ENCODE data around the gene CASK. TPM values are rescaled to one million over a fixed set of nuclear protein-coding genes. Genes with fewer than 3 reads are reported as not detected.

Gene CASK
- total RNA-seq, 1 donor from 2014 or later = 13.4 TPM

DNA sequence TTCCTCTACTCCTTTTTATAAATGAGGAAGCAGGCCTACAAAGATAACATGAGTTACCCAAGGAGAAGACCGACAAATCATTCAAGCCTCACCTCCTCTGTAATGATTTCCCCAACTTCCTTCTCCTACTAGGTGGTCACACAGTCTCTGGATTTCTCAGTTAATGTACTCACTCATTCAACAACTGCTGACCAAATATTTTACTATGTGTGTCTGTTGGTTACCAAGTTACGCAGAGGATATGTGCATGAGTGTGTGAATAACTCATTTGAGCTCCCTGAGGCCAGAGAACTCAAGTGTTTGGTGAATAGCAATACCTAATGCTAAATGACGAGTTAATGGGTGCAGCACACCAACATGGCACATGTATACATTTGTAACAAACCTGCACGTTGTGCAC lies 10.4 kb downstream of the CASK start:
- Histone ChIP-seq H3K27ac (replicated peaks) (no peak overlapping the region), H3K27me3 (ENCODE audit: low read depth) (no peaks in the 10 kb centered on the region), H3K4me3 (no peak overlapping the region), H3K9me3 (replicated peaks) (no peaks in the 10 kb centered on the region), H3K4me1 (peaks cover 7% of the 10 kb centered on the region), H3K36me3 (no peaks in the 10 kb centered on the region)
- TF ChIP-seq, protein P1, sequence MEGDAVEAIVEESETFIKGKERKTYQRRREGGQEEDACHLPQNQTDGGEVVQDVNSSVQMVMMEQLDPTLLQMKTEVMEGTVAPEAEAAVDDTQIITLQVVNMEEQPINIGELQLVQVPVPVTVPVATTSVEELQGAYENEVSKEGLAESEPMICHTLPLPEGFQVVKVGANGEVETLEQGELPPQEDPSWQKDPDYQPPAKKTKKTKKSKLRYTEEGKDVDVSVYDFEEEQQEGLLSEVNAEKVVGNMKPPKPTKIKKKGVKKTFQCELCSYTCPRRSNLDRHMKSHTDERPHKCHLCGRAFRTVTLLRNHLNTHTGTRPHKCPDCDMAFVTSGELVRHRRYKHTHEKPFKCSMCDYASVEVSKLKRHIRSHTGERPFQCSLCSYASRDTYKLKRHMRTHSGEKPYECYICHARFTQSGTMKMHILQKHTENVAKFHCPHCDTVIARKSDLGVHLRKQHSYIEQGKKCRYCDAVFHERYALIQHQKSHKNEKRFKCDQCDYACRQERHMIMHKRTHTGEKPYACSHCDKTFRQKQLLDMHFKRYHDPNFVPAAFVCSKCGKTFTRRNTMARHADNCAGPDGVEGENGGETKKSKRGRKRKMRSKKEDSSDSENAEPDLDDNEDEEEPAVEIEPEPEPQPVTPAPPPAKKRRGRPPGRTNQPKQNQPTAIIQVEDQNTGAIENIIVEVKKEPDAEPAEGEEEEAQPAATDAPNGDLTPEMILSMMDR (IDR thresholded peaks at IDR 0.05; ENCODE audit: borderline replicate concordance) = no peak
- no peak for DNase-seq
- intact Hi-C loops (cut with micrococcal nuclease) = no loop called here

DNA sequence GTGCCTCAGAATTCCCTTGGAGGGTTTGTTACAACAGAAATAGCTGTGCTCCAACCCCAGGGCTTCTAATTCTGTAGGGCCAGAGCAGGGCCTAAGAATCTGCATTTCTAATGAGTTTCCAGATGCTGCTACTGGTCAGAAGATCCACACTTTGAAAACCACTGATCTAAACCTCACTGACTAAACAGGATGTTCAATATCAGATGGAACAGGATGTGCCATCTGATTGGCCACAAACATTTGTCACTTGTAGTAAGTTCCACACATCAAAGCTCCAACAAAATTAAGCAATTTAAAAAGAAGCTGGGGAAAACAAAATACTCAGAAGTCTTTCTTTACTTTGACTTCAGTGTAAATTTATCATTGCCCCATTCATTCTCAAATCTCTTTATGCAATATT lies 14.3 kb downstream of the CASK start:
- Histone ChIP-seq H3K4me3 (no peak overlapping the region), H3K9me3 (replicated peaks) (no peaks in the 10 kb centered on the region), H3K27ac (replicated peaks) (no peak overlapping the region), H3K27me3 (ENCODE audit: low read depth) (no peaks in the 10 kb centered on the region), H3K36me3 (no peaks in the 10 kb centered on the region), H3K4me1 (peaks cover 6% of the 10 kb centered on the region)
- DNase-seq = no peak
- intact Hi-C loops (cut with micrococcal nuclease) = no loop called here
- TF ChIP-seq, protein P1 (IDR thresholded peaks at IDR 0.05; ENCODE audit: borderline replicate concordance) = no peak

DNA sequence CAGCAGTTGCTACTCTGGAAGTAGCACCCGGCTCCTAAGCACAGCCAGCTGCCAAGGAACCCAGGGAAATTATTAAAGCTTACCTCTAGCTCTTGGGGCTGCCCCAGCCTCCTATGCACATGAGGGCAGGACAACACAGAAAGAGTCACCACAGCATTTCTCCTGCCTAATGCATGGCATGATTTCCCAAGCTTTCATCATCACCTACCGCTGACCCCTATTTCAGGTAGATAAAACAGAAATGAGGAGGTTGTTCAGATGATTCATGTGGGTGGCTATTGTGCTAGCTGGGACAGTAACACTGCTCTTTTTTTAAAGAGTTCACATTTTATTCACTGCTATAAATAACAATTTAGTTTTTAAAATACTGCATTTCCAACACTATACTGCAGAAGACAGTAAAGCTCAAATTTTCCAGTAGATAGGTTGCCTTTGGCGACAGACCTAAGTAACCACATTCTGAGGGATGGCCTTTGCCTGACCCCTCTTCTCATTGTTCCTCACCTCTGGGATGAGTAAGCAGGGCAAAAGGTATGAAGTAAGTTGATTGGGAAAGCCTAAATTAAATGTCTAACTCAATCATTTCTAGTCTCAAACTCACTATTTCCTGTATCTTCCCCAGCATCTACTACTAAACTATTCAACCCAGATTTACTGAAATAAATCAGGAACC lies 16.7 kb downstream of the CASK start:
- intact Hi-C loops (cut with micrococcal nuclease) = no loop called here
- no peaks in the 10 kb centered on the region for H3K36me3 ChIP-seq
- DNase-seq = no peak
- H3K27ac ChIP-seq (replicated peaks) = no peak overlapping the region
- H3K4me3 ChIP-seq = no peak overlapping the region
- H3K4me1 ChIP-seq = no peaks in the 10 kb centered on the region
- TF ChIP-seq, protein P1 (IDR thresholded peaks at IDR 0.05; ENCODE audit: borderline replicate concordance) = no peak
- H3K9me3 ChIP-seq (replicated peaks) = no peaks in the 10 kb centered on the region
- no peaks in the 10 kb centered on the region for H3K27me3 ChIP-seq (ENCODE audit: low read depth)

DNA sequence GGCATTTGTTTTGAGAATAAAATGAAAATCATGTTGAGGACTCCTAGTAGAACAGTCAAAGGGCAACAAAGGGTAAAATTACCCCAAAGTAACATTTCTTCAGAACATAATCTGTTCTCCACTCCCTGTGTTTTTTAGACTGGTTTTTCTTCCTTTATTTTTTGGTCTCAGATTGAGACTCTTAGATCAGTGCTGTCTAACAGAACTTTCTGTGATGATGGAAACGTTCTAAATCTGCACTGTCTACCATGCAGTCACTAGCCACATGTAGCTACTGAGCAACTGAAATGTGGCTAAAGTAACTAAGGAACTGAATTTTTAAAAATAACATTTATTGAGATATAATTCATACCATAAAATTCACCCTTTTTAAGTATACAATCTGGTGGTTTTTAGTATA lies 19.8 kb downstream of the CASK start:
- no peaks in the 10 kb centered on the region for H3K4me1 ChIP-seq
- intact Hi-C loops (cut with micrococcal nuclease) = no loop called here
- peaks cover 13% of the 10 kb centered on the region for H3K9me3 ChIP-seq (replicated peaks)
- H3K27ac ChIP-seq (replicated peaks) = no peak overlapping the region
- H3K4me3 ChIP-seq = no peak overlapping the region
- TF ChIP-seq, protein P1 (IDR thresholded peaks at IDR 0.05; ENCODE audit: borderline replicate concordance) = no peak
- no peaks in the 10 kb centered on the region for H3K36me3 ChIP-seq
- no peaks in the 10 kb centered on the region for H3K27me3 ChIP-seq (ENCODE audit: low read depth)
- DNase-seq = no peak

DNA sequence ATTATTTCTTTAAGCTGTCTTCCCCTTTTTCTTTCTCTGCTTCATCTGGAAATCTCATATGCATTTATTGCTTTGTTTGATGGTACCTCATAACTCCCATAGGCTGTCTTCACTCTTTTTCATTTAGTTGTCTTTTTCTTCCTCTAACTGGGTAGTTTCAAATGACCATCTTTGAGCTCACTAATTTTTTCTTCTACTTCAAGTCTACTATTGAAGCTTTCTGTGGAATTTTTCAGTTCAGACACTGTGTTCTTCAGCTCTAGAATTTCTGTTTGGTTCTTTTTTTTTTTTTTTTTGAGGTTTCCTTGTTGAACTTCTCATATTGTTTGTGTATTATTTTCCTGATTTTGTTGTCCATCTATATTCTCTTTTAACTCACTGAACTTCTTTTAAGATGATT lies 23.0 kb downstream of the CASK start:
- peaks cover 28% of the 10 kb centered on the region for H3K9me3 ChIP-seq (replicated peaks)
- TF ChIP-seq, protein P1 (IDR thresholded peaks at IDR 0.05; ENCODE audit: borderline replicate concordance) = no peak
- no peaks in the 10 kb centered on the region for H3K4me1 ChIP-seq
- intact Hi-C loops (cut with micrococcal nuclease) = no loop called here
- H3K27ac ChIP-seq (replicated peaks) = no peak overlapping the region
- no peaks in the 10 kb centered on the region for H3K36me3 ChIP-seq
- H3K27me3 ChIP-seq (ENCODE audit: low read depth) = no peaks in the 10 kb centered on the region
- no peak for DNase-seq
- no peak overlapping the region for H3K4me3 ChIP-seq

Data from left ventricle myocardium inferior (tissue), 1 donor.